Osteocyte (in vitro differentiated cells): ENCODE measurements around the gene GBX2. TPM values are rescaled to one million over a fixed set of nuclear protein-coding genes. Genes with fewer than 3 reads are reported as not detected.

Source experiments
- DNase-seq: peaks from one replicate; pipeline ENCODE4 v3.0.0; 2021; ENCODE audit warnings: mixed read lengths; ENCODE audit not compliant: unreplicated experiment; ENCODE audit errors: extremely low spot score
- H3K27ac Mint-ChIP-seq: one replicate; pipeline ENCODE4 v1.8.0; 2021; ENCODE audit warnings: mild to moderate bottlenecking, mixed read lengths; ENCODE audit not compliant: unreplicated experiment
- H3K27me3 Mint-ChIP-seq: one replicate; pipeline ENCODE4 v1.8.0; 2021; ENCODE audit warnings: mixed read lengths; ENCODE audit not compliant: unreplicated experiment
- H3K36me3 Mint-ChIP-seq: one replicate; pipeline ENCODE4 v1.8.0; 2021; ENCODE audit warnings: mixed read lengths; ENCODE audit not compliant: unreplicated experiment
- H3K4me1 Mint-ChIP-seq: one replicate; pipeline ENCODE4 v1.8.0; 2021; ENCODE audit warnings: mixed read lengths; ENCODE audit not compliant: unreplicated experiment
- H3K4me3 Mint-ChIP-seq: one replicate; pipeline ENCODE4 v1.8.0; 2021; ENCODE audit warnings: mild to moderate bottlenecking, moderate library complexity, mixed read lengths; ENCODE audit not compliant: unreplicated experiment
- H3K9me3 Mint-ChIP-seq: one replicate; pipeline ENCODE4 v1.8.0; 2021; ENCODE audit warnings: mixed read lengths; ENCODE audit not compliant: unreplicated experiment
- long read RNA-seq: library from polyadenylated mRNA; unstranded; transcript quantifications from one replicate; pipeline ENCODE4 v2.0.0, GENCODE V29; 2021
- total RNA-seq: library from RNA; stranded (reverse); gene quantifications from 2 replicates; pipeline ENCODE4 v1.2.1, GENCODE V29; 2021
- TF ChIP-seq, protein P1 (sequence below): fragments of 200-600 bp; sonication (generic); IDR thresholded peaks from 2 replicates; pipeline ENCODE4 v1.5.0; 2021; ENCODE audit warnings: antibody characterized with exemption, mild to moderate bottlenecking, moderate library complexity

GBX2 gene
- 56.5 and 60.7 TPM in 2 replicates for total RNA-seq
- long read RNA-seq, transcript GBX2-202 (2 exons, 896 nt): major isoform, 12 of 17 reads
- long read RNA-seq, partial matches to known transcripts: 3 of 17 reads
- long read RNA-seq, other reads (novel, unspliced or antisense): 0 of 17 reads

DNA sequence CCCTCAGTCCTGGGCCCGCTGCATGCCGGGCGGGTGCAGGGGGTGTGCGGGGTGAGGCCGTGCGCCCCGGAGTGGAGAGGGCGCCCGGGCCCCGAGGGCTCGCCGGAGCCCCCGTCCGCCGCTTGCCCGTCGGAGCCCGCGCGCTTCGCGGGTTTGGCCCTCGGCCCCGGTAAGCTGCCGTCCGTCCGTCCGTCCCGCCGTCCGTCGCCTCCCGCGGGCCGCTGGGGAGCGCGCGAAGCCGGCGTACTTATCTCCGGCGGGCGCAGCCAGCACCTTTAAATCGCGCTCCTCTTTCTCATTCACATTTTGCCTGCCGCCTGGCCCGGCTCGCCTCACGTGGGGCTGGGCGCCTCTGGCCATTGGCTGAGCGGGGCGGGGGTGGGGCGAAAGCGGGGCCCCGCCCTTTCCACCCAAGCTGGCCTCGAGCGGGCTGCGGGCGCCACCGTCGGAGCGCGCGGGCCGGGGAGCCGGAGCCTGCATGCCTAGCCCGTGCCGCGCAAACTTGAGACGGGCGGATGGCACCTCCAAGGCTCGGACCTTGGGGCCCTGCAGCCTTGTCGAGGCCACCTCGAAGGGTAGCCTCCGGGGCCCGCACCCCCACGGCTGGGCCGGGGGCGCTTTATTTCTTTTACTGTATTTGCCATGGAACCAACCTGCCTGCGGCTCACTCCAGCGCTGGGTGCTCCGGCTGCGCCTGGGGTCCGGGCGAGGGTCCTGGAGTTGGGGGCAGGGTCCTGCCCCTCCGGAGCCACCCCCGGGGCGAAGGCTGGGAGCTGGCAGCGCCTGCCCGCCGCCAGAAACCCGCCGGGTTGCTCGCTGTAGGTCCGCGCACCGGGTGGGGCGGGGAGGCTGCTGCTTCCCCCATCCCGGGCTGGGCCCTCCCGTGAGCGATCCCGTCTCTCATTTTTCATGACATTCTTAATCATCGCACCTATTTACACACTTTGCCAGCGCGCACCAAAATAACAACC is at the start of gene GBX2:
Gene GBX2 (minus strand): TSS at position 277 of the 971 bp plus-strand sequence. CDS start 415 bp downstream, outside the sequence.
- TF ChIP-seq, protein P1, sequence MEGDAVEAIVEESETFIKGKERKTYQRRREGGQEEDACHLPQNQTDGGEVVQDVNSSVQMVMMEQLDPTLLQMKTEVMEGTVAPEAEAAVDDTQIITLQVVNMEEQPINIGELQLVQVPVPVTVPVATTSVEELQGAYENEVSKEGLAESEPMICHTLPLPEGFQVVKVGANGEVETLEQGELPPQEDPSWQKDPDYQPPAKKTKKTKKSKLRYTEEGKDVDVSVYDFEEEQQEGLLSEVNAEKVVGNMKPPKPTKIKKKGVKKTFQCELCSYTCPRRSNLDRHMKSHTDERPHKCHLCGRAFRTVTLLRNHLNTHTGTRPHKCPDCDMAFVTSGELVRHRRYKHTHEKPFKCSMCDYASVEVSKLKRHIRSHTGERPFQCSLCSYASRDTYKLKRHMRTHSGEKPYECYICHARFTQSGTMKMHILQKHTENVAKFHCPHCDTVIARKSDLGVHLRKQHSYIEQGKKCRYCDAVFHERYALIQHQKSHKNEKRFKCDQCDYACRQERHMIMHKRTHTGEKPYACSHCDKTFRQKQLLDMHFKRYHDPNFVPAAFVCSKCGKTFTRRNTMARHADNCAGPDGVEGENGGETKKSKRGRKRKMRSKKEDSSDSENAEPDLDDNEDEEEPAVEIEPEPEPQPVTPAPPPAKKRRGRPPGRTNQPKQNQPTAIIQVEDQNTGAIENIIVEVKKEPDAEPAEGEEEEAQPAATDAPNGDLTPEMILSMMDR: no peak
- Mint-ChIP-seq H3K4me1 (peaks cover 59% of the 10 kb centered on the region), H3K36me3 (peaks cover 19% of the 10 kb centered on the region), H3K4me3 (peak within 1 kb of the TSS; percentile 81), H3K27ac (peak within 1 kb of the TSS; percentile 84), H3K9me3 (no peaks in the 10 kb centered on the region), H3K27me3 (no peaks in the 10 kb centered on the region)
- peak; percentile 96 for DNase-seq

DNA sequence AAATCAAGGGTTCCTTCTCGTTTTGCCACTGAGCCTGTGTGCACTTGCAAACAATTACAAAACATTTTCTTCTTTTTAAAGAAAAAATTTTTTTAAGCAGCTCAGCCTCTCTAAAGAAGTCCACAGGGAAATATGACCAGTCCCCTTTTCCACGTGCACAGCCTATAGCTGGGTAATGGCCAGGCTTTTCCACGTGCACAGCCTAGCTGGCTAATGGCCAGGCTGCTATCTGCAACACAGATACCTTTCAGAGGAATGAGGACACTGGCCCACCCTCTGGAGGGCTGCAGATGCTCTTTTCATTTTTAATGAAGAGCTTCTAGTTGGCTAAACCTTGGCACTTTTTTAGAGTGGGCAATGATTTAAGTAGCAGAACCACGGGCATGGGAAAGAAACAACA is 49.7 kb upstream of the GBX2 start:
- Mint-ChIP-seq H3K27ac (no peak overlapping the region), H3K4me1 (no peaks in the 10 kb centered on the region), H3K36me3 (peaks cover 15% of the 10 kb centered on the region), H3K9me3 (no peaks in the 10 kb centered on the region), H3K4me3 (no peak overlapping the region), H3K27me3 (no peaks in the 10 kb centered on the region)
- TF ChIP-seq, protein P1: no peak
- peak; percentile 46 for DNase-seq

DNA sequence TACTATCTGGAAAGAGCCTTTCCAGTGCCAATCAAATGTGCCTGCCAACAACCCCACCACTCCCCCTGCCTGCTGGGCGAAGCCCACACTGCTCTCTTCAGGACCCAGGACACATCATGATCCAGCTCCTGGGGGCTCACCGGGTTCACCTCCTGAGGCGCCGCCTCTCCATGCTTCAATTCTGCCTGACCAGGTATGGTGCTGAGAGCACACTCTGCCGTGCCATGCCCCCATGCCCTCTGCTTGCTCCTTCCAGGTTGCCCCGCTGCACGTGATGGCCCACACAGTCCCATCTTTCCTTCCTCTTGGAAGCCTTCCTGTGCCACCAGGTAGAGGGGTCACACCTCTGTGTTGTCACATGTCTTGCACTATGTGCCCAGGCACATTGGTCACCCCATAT is 48.5 kb upstream of the GBX2 start:
- Mint-ChIP-seq H3K27me3 (no peaks in the 10 kb centered on the region), H3K4me1 (no peaks in the 10 kb centered on the region), H3K27ac (no peak overlapping the region), H3K9me3 (no peaks in the 10 kb centered on the region), H3K4me3 (no peak overlapping the region), H3K36me3 (peaks cover 13% of the 10 kb centered on the region)
- peak; percentile 74 for DNase-seq
- TF ChIP-seq, protein P1: no peak

DNA sequence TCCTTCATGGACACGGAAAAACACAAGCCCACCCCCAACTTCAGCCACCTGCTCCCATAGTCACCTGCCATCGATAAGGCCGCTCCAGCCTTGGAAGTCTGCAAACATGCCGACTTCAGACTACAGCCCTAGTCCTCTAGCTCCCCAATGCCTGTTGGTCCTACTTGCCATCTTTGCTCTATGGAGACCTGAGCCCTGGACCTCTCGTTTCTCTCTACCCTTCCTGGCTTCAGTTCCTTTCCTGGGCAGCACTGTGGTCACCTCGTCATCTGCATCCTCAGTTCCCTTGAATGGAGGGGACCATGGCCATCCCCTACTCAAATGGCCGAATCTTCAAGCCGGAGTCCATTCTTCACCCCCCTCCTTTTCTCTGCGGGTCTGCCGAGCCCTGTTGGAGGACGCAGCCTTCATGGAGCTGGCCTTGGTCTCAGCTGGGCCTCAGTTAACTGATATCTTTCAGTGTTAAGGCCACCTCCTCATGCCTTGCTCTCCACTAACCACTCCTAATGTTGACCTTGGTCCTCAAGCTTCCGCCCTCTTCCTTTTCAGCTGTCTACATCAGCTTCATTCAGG is 47.7 kb upstream of the GBX2 start:
- TF ChIP-seq, protein P1: no peak
- peaks cover 10% of the 10 kb centered on the region for H3K36me3 Mint-ChIP-seq
- H3K4me3 Mint-ChIP-seq: no peak overlapping the region
- H3K27me3 Mint-ChIP-seq: no peaks in the 10 kb centered on the region
- no peak overlapping the region for H3K27ac Mint-ChIP-seq
- H3K9me3 Mint-ChIP-seq: no peaks in the 10 kb centered on the region
- DNase-seq: peak; percentile 57
- H3K4me1 Mint-ChIP-seq: no peaks in the 10 kb centered on the region

DNA sequence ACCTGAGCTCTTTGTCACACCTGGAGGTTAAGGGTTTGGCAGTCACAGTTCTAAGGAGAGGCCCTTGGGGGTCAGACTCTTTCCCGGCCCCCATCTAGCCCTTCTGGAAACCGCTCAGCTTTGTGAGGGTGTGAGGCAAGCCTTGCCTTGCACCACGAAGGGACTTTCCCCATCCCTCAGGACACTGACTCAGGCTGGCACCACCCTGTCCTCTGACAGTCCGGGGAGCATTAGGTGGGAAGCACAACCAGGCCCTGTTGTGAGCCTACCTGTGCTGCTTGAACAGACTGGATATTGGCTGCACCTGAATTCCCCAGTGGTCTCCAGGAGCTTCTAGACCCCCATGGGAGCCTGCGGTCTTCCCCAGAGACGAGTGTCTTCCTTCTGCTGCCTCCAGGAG is 47.0 kb upstream of the GBX2 start:
- Mint-ChIP-seq H3K36me3 (peaks cover 10% of the 10 kb centered on the region), H3K27me3 (no peaks in the 10 kb centered on the region), H3K4me1 (no peaks in the 10 kb centered on the region), H3K27ac (no peak overlapping the region), H3K9me3 (no peaks in the 10 kb centered on the region), H3K4me3 (no peak overlapping the region)
- peak; percentile 63 for DNase-seq
- TF ChIP-seq, protein P1: no peak
